ENCODE results near the gene RNF114. TPM values are rescaled to one million over a fixed set of nuclear protein-coding genes. Genes with fewer than 3 reads are reported as not detected.

The RNF114 gene
- total and polyA plus RNA-seq, 7 donors = 30.8 to 104 (median 79.7) TPM

- no peak overlapping the region for H3K4me3 ChIP-seq
- no peak for TF ChIP-seq CTCF (IDR thresholded peaks at IDR 0.05)
- peaks cover 11% of the 10 kb centered on the region for H3K4me1 ChIP-seq
- 88 to 92% (median 89%) methylated on average over 17 of the region's 17 CpGs for WGBS, 3 donors
- no peaks in the 10 kb centered on the region for H3K27me3 ChIP-seq (ENCODE audit: insufficient read depth in 3 of 3, low read length in 2 of 3)
- no peak for ATAC-seq
- H3K36me3 ChIP-seq (ENCODE audit: insufficient read depth in 1 of 2, low read depth in 1 of 2) = peaks cover 4 to 58% of the 10 kb centered on the region in 2 donors
- H3K9me3 ChIP-seq = no peaks in the 10 kb centered on the region
- intact Hi-C loops (cut with DNase I) = no loop called here
- H3K27ac ChIP-seq = no peak overlapping the region
- no peak for DNase-seq
Measured at GRCh38 chr20:49904440-49905214, 31.6 kb upstream of the RNF114 start.

- H3K9me3 ChIP-seq = no peaks in the 10 kb centered on the region
- DNase-seq (no peak), ATAC-seq (no peak)
- WGBS, 3 donors = 92 to 94% (median 93%) methylated on average over 29 of the region's 29 CpGs
- intact Hi-C loops (cut with DNase I) = no loop called here
- H3K27ac ChIP-seq = no peak overlapping the region
- no peak for TF ChIP-seq CTCF (IDR thresholded peaks at IDR 0.05)
- no peak overlapping the region for H3K4me3 ChIP-seq
- no peaks in the 10 kb centered on the region for H3K27me3 ChIP-seq (ENCODE audit: insufficient read depth in 3 of 3, low read length in 2 of 3)
- H3K36me3 ChIP-seq (ENCODE audit: insufficient read depth in 1 of 2, low read depth in 1 of 2) = peaks cover 4 to 58% of the 10 kb centered on the region in 2 donors
- H3K4me1 ChIP-seq = peaks cover 18% of the 10 kb centered on the region
Measured at GRCh38 chr20:49905415-49906091, 30.6 kb upstream of the RNF114 start.

- Histone ChIP-seq H3K27me3 (ENCODE audit: insufficient read depth in 3 of 3, low read length in 2 of 3) (no peaks in the 10 kb centered on the region), H3K4me3 (no peak overlapping the region), H3K4me1 (peaks cover 23% of the 10 kb centered on the region), H3K36me3 (ENCODE audit: insufficient read depth in 1 of 2, low read depth in 1 of 2) (peaks cover 4 to 58% of the 10 kb centered on the region in 2 donors), H3K9me3 (no peaks in the 10 kb centered on the region), H3K27ac (no peak overlapping the region)
- no peak for ATAC-seq
- no peak for TF ChIP-seq CTCF (IDR thresholded peaks at IDR 0.05)
- DNase-seq = no peak
- WGBS, 3 donors = 89 to 90% (median 90%) methylated on average over 30 to 37 of the region's 37 CpGs
- intact Hi-C loops (cut with DNase I) = no loop called here
Measured at GRCh38 chr20:49906101-49906604, 30.0 kb upstream of the RNF114 start.

GRCh38 chr20:49906615-49907154 lies 29.5 kb upstream of the RNF114 start:
- no peaks in the 10 kb centered on the region for H3K9me3 ChIP-seq
- H3K36me3 ChIP-seq (ENCODE audit: insufficient read depth in 1 of 2, low read depth in 1 of 2) = peaks cover 4 to 58% of the 10 kb centered on the region in 2 donors
- peaks cover 26% of the 10 kb centered on the region for H3K4me1 ChIP-seq
- H3K27me3 ChIP-seq (ENCODE audit: insufficient read depth in 3 of 3, low read length in 2 of 3) = no peaks in the 10 kb centered on the region
- H3K27ac ChIP-seq = no peak overlapping the region
- no peak for DNase-seq
- 89 to 93% (median 92%) methylated on average over 15 of the region's 15 CpGs for WGBS, 3 donors
- ATAC-seq = no peak
- no peak overlapping the region for H3K4me3 ChIP-seq
- intact Hi-C loops (cut with DNase I) = no loop called here
- TF ChIP-seq CTCF (IDR thresholded peaks at IDR 0.05) = no peak

Measured in psoas muscle (tissue), 8 donors.